HG03520 (cell line): Measurements from ENCODE around the gene SLC17A4.
"Not testable (repeated sequence)": the region's sequence is repeated elsewhere in the genome, so short reads cannot be mapped to it uniquely, and the experiment has no call there.

Experiments used
- ATAC-seq: cut with Tn5 transposase; IDR thresholded peaks from one replicate; pipeline ENCODE4 v1.9.1; 2021; ENCODE audit warnings: mild to moderate bottlenecking, moderate library complexity; ENCODE audit not compliant: unreplicated experiment

Gene SLC17A4

DNA sequence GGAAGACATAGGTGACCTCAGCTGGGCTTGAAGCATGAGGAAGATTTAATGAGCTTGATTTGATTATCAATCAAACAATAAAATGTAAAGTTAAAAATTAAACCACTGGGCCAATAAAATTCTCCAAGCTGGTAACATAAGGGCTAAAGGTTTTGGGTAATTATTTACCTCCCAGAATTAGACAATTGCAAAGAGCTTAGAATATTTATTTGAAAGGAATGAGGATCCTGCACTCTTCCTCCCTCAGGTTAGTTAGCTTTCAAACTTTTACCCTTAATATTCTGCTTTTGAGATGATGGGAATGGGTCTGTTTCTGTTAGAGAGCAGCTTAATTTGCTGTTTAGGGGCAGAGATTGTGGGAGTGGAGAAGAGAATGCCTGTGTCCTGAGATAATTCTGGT, at the start of gene SLC17A4:
Gene SLC17A4 (plus strand): TSS at position 208 of the 400 bp plus-strand sequence. CDS start 7,221 bp downstream, outside the sequence.
- no peak for ATAC-seq

GRCh38 chr6:25706314-25707014, 48.1 kb upstream of the SLC17A4 start:
- ATAC-seq, result no peak

DNA sequence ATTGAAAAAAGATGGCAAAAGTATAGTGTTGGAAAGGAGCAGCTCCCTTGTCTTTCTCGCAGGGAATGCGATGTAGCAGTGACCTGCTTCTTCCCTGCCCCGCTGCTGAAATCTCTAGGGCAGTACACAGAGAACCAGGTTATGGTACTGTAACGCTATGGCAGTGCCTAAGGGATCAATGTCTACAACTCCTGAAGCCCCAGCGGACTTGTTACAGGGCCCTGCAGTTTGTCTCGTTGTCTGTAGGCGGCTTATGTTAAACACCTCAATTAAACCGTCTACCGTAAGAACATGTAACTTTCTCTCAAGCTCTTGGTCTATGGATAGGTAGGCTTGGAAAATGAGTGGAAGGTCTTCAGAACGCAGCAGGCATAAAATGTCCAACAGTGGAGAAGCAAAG, 44.8 kb upstream of the SLC17A4 start:
- no peak for ATAC-seq

DNA sequence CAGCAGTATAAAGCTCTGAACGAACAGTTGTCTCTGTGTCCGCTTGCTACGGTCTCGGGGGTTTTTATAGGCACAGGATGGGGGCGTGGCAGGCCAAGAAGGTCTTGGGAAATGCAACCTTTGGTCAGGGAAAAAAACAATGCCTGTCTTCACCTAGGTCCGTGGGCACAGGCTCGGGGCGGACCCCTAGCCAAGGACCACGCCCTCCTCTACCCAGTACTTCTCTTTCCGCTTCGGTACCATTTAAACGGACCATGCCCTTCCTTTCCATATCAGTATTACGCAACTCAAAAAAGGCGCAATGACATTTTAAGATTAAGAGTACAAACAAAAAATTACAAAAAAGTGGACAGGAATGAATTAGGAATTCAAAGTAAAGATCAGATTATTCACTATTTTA, 44.3 kb upstream of the SLC17A4 start:
- no peak for ATAC-seq

DNA sequence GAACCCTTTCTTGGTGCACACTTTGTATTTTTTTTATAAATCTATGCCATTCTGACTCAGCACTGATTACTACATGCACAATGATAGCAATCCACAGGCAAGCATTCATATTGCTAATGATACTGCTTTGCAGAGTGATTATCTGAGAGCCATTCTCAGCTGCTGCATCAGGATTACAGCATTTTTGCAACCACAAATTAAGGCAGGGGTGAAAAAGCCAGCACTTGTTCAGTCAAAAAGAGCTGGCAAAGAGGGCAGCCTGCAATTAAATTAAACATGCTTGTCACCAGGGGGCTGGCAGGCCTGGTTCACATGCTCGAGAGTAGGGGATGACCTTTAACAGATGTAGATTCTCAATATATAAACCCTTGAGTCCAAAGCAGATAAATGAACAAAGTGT, 40.7 kb upstream of the SLC17A4 start:
- no peak for ATAC-seq

DNA sequence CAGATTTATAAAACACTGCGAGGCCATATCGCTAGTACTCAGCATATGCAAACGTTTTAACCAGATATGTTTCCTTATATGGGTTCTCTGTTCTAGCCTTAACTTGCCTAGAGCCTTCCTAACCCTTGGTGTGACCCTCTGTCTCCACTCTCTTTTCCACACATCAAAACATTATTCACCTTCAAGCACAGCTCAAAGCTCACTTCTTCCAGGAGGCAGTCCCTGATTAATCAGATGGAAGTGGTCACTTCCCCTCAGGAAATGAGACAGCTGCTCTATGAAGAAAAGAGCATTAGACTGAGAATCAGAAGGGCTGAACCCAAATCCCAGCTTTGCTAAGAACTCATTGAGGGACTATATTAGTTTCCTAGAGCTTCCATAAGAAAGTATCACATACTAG, 39.8 kb upstream of the SLC17A4 start:
- no peak for ATAC-seq

- ATAC-seq, result no peak
These were observed 38.7 kb upstream of the SLC17A4 start for GRCh38 chr6:25715794-25716193.

- no peak for ATAC-seq
These were observed 36.4 kb upstream of the SLC17A4 start for GRCh38 chr6:25717866-25718740.

GRCh38 chr6:25726122-25726911, 28.2 kb upstream of the SLC17A4 start:
- ATAC-seq, result no peak

GRCh38 chr6:25727028-25727427, 27.5 kb upstream of the SLC17A4 start:
- ATAC-seq, result no peak

- ATAC-seq, result no peak
These were observed 23.6 kb upstream of the SLC17A4 start for GRCh38 chr6:25730907-25731306.

GRCh38 chr6:25731721-25732120, 22.8 kb upstream of the SLC17A4 start:
- ATAC-seq, result no peak

DNA sequence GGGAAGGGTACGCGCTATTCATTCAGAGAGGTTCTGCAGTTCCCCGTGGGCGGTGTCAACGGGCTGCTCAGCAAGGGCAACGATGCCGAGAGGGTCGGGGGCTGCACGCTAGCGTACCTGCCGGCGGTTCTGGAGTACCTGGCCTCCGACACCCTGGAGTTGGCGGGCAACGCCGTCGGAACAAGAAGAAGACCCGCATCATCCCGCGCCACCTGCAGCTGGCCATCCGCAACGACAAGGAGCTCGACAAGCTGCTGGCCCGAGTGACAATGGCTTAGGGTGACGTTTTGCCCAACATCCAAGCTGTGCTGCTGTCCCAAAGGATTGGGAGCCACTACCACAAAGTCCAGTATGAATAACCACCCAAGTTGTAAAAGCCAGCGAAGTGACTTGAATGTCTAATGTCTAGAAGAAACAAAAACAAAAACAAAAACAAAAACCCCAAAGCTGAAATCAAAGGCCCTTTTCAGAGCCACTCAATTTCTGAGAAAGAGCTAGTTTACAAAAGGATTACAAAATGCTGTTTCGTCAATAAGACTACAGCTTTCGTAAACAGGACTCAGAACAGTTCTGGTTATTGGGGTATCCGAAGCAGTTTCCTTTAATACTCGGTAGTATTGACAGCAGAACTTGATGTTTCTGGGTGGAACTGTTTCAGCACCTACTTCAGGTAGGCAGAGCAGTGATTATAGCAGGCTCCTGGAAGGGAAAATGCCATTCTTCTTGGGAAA, 21.9 kb upstream of the SLC17A4 start:
- no peak for ATAC-seq

DNA sequence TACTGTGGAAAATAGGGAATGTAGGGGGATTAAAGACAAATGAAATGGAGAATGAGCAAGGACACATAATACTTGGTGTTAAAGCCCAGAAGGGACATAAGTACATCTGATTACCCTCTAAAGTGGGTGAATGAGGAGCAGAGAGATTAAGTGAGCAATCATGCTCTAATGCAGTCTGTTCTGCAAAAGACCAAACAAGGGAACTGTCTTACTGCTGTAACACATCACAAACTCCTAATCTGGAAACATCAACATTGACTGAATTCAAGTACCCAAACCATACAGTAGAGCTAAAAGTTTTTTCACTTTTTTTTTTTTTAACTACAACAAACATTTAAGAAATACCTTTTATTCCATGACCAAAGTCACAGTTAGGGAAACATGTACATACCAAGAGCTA, 19.3 kb upstream of the SLC17A4 start:
- no peak for ATAC-seq

DNA sequence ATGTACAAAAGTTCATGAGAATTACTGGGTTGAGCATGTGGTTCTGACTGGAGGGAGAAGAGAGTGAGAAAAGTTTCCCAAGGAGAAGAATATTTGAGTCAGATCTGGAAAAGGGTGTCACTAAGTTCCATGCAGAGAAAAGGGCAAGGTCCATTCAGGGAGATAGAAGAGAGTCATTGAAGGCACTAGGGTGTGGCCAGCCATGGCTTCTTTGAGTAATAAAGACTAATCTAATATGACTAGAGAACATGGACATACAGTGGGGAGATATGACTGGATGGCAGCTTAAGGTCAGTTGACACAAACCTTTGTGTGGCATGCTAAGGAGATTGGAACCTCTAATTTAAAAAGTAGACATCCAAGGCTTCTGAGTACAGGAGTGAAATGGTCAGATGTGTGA, 10.7 kb upstream of the SLC17A4 start:
- ATAC-seq, result no peak

DNA sequence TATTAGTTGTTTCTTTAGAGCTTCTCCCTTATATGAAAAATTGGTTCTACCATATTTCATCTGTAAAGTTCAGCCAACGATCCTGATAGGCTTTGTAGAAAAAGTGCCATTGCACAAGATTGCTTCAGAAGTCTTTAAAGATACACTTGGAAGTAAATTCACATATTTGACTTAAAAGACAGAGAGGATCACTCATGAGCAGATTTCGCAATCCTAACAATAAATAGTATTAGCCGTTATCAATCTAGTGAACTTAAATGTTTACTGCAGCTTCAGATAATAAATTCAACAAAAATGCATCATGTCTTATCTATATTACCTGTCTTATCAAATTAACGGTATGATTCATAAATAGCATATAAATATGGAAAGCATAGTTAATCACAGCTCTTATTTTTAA, 8.7 kb upstream of the SLC17A4 start:
- ATAC-seq, result no peak

GRCh38 chr6:25746968-25747367, 7.6 kb upstream of the SLC17A4 start:
- no peak for ATAC-seq

- ATAC-seq, result no peak
These were observed 7.1 kb upstream of the SLC17A4 start for GRCh38 chr6:25747477-25747876.

GRCh38 chr6:25748049-25748448, 6.5 kb upstream of the SLC17A4 start:
- no peak for ATAC-seq

- ATAC-seq, result not testable (repeated sequence)
These were observed 5.7 kb upstream of the SLC17A4 start for GRCh38 chr6:25748601-25749517.
